ENCODE data around the gene SLAIN2.

SLAIN2 gene

DNA sequence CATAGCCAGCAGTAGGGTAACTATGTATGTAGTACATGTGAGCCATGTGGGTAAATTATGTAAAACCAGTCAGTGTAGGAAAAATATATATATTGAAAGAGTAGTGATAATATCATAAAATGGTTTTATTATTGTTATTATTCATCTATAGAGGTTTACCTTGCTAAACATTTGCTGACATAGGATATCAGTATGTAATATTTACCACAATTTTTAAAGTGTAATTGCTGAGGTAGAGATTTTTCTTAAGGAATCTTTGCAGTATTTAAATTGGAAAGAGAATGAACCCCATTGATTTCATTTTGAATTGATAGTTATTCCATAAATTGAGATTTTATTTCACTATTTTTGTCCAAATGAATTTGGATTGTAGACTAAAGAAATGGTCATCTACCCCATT, 27.1 kb downstream of the SLAIN2 start:
- no peaks in the 10 kb centered on the region; the same call in 1 of the 2 replicates for H4K20me1 ChIP-seq (ENCODE audit: insufficient read depth)
- no peak overlapping the region for H3K4me2 ChIP-seq
- H3K4me1 ChIP-seq (ENCODE audit: low read depth, poor library complexity, severe bottlenecking) = peaks cover 12% of the 10 kb centered on the region
- H2AFZ ChIP-seq (ENCODE audit: low read depth) = no peak overlapping the region
- H3K9ac ChIP-seq = no peak overlapping the region
- H3K4me3 ChIP-seq (IDR thresholded peaks at IDR 0.05; ENCODE audit: insufficient read depth, low read depth, low read length) = no peak overlapping the region
- H3K27me3 ChIP-seq (ENCODE audit: insufficient read depth, low read depth) = no peaks in the 10 kb centered on the region
- H3K27ac ChIP-seq = no peak overlapping the region
- H3K36me3 ChIP-seq (ENCODE audit: insufficient read depth) = no peaks in the 10 kb centered on the region
- TF ChIP-seq, protein P1, sequence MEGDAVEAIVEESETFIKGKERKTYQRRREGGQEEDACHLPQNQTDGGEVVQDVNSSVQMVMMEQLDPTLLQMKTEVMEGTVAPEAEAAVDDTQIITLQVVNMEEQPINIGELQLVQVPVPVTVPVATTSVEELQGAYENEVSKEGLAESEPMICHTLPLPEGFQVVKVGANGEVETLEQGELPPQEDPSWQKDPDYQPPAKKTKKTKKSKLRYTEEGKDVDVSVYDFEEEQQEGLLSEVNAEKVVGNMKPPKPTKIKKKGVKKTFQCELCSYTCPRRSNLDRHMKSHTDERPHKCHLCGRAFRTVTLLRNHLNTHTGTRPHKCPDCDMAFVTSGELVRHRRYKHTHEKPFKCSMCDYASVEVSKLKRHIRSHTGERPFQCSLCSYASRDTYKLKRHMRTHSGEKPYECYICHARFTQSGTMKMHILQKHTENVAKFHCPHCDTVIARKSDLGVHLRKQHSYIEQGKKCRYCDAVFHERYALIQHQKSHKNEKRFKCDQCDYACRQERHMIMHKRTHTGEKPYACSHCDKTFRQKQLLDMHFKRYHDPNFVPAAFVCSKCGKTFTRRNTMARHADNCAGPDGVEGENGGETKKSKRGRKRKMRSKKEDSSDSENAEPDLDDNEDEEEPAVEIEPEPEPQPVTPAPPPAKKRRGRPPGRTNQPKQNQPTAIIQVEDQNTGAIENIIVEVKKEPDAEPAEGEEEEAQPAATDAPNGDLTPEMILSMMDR (conservative IDR thresholded peaks at IDR 0.05; ENCODE audit: low read depth, low read length) = no peak
- H3K79me2 ChIP-seq (ENCODE audit: insufficient read depth, low read depth) = peaks cover 26% of the 10 kb centered on the region; the same call in 1 of the 2 replicates

GRCh38 chr4:48369248-48369647, 27.9 kb downstream of the SLAIN2 start:
- Histone ChIP-seq H3K4me3 (IDR thresholded peaks at IDR 0.05; ENCODE audit: insufficient read depth, low read depth, low read length) (no peak overlapping the region), H2AFZ (ENCODE audit: low read depth) (no peak overlapping the region), H3K36me3 (ENCODE audit: insufficient read depth) (no peaks in the 10 kb centered on the region), H3K79me2 (ENCODE audit: insufficient read depth, low read depth) (peaks cover 26% of the 10 kb centered on the region; the same call in 1 of the 2 replicates), H3K27me3 (ENCODE audit: insufficient read depth, low read depth) (no peaks in the 10 kb centered on the region), H3K9ac (no peak overlapping the region), H3K27ac (no peak overlapping the region), H4K20me1 (ENCODE audit: insufficient read depth) (no peaks in the 10 kb centered on the region; the same call in 1 of the 2 replicates), H3K4me2 (no peak overlapping the region), H3K4me1 (ENCODE audit: low read depth, poor library complexity, severe bottlenecking) (peaks cover 12% of the 10 kb centered on the region)
- TF ChIP-seq, protein P1 (conservative IDR thresholded peaks at IDR 0.05; ENCODE audit: low read depth, low read length) = no peak

- Histone ChIP-seq H2AFZ (ENCODE audit: low read depth) (no peak overlapping the region), H3K4me1 (ENCODE audit: low read depth, poor library complexity, severe bottlenecking) (peaks cover 12% of the 10 kb centered on the region), H3K27ac (no peak overlapping the region), H3K4me2 (no peak overlapping the region), H3K79me2 (ENCODE audit: insufficient read depth, low read depth) (peaks cover 26% of the 10 kb centered on the region; the same call in 1 of the 2 replicates), H4K20me1 (ENCODE audit: insufficient read depth) (no peaks in the 10 kb centered on the region; the same call in 1 of the 2 replicates), H3K9ac (no peak overlapping the region), H3K36me3 (ENCODE audit: insufficient read depth) (no peaks in the 10 kb centered on the region), H3K4me3 (IDR thresholded peaks at IDR 0.05; ENCODE audit: insufficient read depth, low read depth, low read length) (no peak overlapping the region), H3K27me3 (ENCODE audit: insufficient read depth, low read depth) (no peaks in the 10 kb centered on the region)
- TF ChIP-seq, protein P1 (conservative IDR thresholded peaks at IDR 0.05; ENCODE audit: low read depth, low read length) = no peak
Measured at GRCh38 chr4:48369771-48370170, 28.4 kb downstream of the SLAIN2 start.

DNA sequence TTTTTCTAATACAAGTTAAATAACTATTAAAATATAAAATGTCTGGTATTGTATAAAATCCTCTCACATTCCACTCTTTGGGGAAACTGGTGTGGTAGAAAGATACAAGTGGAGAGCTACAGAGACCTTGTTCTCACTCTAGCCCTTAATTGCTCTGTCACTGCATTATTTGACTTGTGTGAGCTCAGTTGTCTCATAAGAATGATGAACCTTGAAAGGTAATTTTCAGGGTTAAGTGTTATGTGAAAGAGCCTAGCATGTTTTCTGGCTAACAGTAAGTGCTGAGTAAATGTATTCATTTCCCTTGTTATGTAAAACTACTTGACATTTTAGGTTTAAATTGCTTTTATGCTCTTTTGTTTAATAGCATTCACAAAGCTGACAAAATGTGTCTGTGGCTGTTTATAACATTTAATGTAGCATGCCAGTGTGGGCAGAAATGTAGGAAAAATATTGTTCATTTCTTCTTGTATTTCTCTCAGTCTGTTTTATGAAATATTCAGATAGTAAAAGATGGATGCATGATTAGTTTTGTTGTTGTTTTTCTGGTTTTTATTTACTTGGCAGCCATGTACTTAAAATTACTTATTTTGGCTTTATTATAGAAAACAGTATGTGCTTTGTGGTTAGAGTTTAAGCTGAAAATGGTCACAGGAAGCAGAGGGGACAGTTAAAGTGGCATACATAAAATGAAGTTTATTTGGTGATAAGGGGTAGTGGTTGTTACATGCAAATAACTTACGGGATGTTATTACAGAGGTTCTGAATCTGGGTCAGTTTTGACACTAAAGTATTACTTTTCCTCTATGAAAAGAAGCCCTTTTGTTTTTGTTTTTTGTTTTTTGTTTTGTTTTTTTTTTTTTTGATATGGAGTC, 29.2 kb downstream of the SLAIN2 start:
- Histone ChIP-seq H2AFZ (ENCODE audit: low read depth) (no peak overlapping the region), H4K20me1 (ENCODE audit: insufficient read depth) (no peaks in the 10 kb centered on the region; the same call in 1 of the 2 replicates), H3K27ac (no peak overlapping the region), H3K4me3 (IDR thresholded peaks at IDR 0.05; ENCODE audit: insufficient read depth, low read depth, low read length) (no peak overlapping the region), H3K79me2 (ENCODE audit: insufficient read depth, low read depth) (peaks cover 25% of the 10 kb centered on the region; the same call in 1 of the 2 replicates), H3K4me1 (ENCODE audit: low read depth, poor library complexity, severe bottlenecking) (peaks cover 12% of the 10 kb centered on the region), H3K9ac (no peak overlapping the region), H3K36me3 (ENCODE audit: insufficient read depth) (no peaks in the 10 kb centered on the region), H3K4me2 (no peak overlapping the region), H3K27me3 (ENCODE audit: insufficient read depth, low read depth) (no peaks in the 10 kb centered on the region)
- TF ChIP-seq, protein P1 (conservative IDR thresholded peaks at IDR 0.05; ENCODE audit: low read depth, low read length) = no peak

All from KMS-11 (cell line).